HG02678 (cell line): ENCODE measurements around the gene ERG.

ENCODE experiments used
- ATAC-seq: cut with Tn5 transposase; IDR thresholded peaks from one replicate; pipeline ENCODE4 v1.9.1; 2021; ENCODE audit warnings: mild to moderate bottlenecking, moderate library complexity; ENCODE audit not compliant: unreplicated experiment

Gene ERG

DNA sequence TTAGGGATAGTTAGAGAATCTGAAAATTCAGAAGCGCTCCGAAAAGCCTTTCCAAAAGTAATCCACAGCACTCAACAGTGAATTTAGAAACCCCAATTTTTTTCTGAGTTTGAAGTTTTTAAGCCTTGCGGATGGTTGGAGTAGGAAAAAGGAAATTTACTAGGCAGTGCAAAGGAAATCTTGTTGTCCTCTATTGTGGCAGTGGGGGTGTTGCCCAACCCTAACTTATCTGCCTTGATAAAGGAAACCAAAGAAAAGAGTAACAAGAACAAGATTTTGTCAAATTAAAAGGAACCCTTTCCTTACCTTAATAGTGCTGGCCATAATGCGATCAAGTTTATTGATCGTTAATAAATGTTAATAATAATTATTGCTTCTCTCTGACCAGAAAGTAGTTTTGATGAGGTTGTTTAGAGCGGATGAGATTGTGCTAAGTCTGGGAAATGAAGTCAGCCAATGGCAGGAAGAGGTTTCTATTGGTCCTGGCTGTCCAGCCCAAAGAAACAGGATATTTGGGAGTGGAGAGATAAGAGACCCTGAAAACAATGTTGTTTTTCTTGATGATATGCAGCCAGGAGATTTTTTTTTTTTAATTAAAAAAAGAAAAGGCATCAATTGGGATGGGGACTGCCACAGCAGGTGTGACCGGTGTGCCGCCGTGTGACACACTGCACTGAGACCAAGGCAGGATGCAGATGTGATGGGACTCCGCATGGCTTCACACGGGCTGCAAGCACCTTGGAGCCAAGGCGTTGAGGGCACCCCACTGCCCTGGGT is at the start of gene ERG:
ERG (minus strand) TSS at position 421 of the 777 bp plus-strand sequence; CDS start at position 324, 97 bp downstream.
- no peak for ATAC-seq

GRCh38 chr21:38544661-38545060 is 46.4 kb upstream of the ERG start:
- ATAC-seq = no peak

DNA sequence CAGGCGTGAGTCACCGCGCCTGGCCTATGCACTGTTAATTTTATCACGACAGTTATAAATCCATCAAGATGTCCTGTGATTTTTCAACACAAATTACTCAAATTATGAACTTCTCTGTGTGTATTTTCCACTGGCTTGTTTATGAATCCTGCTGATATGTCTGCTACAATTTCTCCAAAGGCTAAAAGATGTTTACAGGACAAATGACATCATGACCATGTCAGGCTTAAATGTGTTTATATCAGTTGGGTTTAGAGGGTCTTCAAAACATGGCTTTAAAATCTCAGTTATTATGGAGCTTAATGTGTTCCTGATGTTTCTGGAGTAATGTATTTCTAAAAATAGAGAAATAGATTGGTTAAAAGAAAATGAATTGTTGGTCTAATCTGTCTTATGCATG is 44.0 kb upstream of the ERG start:
- no peak for ATAC-seq

DNA sequence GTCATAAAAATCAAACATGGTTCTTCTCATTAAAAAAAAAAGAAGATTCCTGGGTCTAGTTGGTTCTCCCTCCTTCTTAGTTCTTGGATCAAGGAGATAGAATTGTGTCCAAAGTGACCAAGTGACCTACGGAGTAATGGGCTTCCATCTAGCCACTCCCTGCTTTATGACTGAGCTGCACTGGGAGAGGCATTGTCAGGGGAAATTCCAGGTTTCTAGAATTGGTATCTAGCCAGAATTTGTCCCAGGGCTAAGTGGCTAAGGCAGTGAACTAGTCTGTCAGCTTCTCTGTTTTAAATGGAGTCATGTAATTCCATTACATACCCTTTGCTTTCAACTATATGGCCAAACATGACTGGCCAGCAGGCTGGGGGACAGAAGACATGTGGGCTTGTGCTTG is 40.1 kb upstream of the ERG start:
- no peak for ATAC-seq

DNA sequence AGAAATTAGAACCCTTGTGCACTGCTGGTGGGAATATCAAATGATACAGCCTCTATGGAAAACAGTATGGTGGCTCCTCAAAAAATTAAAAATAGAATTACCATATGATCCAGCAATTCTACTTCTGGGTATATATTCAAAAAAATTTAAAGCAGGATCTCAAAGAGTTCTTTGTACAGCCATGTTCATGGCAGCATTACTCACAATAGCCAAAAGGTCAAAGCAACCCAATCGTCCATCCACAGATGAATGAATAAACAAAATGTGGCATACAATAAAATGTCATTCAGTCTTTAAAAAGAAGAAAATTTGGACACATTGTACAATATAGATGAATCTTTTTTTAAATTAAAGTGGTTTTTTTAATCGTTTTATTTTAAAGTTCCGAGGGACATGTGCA is 36.3 kb upstream of the ERG start:
- no peak for ATAC-seq

GRCh38 chr21:38533887-38534286 is 35.6 kb upstream of the ERG start:
- no peak for ATAC-seq

- no peak for ATAC-seq
Measured at GRCh38 chr21:38531591-38531990, 33.3 kb upstream of the ERG start.

GRCh38 chr21:38531039-38531541 is 32.8 kb upstream of the ERG start:
- no peak for ATAC-seq

- ATAC-seq = no peak
Measured at GRCh38 chr21:38527737-38528136, 29.5 kb upstream of the ERG start.

DNA sequence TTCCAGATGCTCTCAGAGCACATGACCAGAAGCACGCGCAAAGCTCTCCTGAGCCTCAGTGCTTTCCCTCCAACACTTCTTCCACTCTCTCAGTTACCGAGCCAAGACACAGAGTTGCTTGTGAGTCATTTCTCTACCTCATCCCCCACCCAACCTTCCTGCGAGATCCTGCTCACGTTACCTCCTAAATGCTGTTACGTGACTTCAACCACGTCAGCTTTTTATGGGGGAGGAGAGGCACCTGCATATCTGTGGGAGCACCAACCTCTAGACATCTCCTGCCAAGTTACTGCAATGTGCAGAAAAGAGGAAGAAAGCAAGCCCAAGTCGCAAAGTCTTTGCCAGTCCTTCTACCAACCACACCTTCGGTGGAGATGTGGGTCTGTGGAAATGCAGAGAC is 27.2 kb upstream of the ERG start:
- no peak for ATAC-seq

DNA sequence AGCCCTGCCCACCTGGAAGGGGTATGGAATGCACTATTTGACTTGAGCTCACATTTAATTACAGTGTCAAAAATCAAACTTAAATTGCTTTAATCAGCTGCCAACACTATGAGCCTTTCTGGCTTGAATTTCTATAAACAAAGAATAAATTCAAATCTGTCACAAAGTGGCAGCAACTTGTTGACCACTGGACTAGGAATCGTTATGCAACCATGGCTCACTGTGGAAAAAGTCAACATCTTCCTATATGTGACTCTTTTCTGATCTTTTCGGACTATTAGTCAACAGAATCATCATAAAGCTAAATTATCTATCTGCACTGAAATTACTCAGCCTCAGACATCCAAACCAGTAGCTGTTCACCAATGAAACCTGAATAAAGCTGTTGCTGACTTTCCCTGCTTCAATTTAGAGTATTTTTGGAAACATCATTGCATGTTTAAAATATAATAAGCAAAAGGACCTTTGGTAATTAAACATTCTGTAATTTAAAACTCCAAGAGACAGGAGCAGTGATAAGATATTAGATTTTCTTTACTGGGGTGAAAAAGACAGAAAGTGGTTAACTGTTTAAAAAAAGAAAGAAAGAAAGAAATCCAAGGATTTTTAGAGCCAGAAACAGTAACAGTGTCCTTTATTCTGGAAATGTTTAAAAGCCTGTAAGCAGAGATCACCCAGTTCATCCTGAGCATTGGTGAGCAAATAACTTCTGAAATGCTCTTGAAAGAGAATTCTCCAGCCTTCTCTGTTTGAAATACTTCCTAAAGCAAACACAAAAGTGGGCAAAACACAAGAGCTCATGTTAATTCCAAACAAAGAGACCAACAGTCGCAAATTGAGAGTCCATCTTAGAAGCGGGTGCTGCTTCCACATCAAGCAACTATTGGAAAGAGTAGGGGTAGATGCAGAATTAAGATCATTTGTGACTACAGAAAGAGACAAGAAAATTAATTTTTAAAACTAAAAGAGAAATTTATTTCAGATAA is 26.2 kb upstream of the ERG start:
- no peak for ATAC-seq

DNA sequence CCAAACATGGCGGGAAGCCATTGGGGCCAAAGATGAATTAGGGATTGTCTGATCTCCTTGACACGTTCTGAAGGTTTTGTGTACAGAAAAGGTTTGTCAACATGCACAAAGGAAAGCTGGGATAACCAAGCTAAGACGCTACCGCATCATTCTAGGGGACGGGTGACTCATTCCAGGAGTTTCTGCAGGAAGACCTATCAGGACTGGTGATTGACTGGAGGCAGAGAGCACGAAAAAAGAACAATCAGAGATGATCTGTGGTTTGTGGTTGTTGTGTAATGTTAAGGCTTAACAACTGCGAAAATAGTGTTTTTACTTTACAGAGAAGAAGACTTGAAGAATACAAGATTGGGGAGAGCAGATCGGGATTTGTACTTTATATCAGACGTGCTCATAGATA is 22.2 kb upstream of the ERG start:
- ATAC-seq = no peak

DNA sequence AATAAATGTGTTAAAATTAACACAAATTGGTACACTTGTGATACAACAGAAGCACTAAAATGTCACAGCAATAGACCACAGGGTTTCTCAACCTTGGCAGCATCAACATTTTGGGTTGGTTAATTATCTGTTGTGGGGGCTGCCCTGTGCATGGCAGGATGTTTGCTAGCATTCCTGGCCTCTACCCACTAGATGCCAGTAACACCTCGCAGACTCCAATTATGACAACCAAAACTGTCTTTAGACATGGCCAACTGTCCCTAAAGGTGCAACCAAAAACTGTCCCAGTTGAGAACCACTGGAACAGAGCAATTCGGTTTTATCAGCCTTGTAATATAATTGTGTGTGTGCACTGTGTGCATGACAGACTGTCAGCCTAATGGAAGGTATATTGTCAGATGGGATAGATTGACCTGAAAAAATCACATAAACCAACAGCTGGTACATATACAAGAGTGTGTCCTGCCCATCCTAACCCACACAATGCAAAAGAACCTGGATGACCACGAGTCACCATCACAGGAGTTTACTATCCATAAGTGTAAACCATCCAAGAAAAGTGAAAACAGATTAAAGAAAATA is 13.5 kb upstream of the ERG start:
- ATAC-seq = no peak

GRCh38 chr21:38511198-38511597 is 12.9 kb upstream of the ERG start:
- ATAC-seq = no peak

GRCh38 chr21:38507374-38507942 is 9.2 kb upstream of the ERG start:
- ATAC-seq = no peak

DNA sequence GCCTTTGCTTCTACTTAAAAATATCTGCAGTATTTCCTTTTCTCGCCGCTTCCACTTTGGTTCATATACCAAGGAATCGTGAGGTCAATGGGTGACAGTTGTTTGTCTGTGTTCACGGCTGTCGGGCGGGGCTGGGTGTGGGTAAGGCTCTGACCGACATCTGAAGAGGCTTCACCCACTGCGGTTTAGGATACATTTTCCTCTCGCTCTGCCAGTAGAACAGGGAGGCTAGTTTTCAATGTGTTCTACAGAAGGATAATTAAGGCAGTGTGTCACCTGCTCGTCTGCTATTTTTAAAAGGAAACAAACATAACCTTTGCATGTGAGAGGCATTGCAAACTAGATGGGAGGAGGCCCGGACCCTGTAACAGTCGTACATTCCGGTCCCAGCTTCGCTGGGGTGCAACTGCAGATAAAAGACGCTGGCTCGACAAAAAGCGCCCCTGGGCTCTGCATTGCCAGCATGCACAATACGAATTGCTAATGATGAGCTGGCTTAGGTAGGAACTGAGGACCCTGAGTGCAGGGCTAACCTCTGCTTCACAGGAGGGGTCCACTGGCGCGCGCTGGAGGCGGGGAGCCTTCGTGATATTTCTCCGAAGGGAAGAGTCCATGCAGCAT is 8.5 kb upstream of the ERG start:
- ATAC-seq = no peak

DNA sequence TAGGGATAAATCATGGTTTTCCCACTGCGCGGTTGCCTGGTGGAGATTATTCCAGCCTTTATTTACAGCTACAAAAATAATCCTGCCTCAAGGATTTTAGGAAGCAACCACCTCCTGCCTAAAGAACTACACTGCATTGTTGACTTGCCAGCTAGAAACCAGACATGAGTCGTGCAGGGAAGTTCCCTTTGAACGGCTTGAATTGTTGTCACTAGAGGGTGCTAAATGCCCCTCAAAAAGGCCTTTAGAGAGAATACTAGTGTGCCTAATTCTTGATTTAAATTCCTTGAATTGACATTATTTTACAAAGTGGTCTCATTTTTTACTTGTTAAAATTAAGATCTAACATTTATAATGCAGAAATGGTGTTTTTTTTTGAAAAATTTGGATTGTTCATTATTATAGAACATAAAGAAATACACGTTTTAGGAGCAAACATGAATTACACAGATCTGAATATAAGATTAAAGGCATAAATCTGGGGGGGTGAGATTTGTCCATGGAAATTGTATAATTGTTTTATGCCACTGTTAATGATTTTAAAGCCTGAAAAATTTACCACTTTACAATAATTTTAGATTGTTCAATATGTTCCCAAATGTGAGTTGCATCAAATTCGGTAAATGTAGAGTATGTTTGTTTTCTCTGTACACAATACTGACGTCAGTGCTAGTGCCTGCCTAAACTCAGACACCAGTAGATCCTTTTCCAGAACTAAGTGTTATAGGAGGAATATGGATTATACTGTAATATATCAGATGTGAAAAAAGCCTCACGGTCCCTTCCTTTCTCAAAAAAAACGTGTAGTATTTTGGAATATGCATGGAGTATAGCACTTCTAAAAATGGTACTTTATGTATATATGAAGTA is 7.6 kb upstream of the ERG start:
- ATAC-seq = no peak

DNA sequence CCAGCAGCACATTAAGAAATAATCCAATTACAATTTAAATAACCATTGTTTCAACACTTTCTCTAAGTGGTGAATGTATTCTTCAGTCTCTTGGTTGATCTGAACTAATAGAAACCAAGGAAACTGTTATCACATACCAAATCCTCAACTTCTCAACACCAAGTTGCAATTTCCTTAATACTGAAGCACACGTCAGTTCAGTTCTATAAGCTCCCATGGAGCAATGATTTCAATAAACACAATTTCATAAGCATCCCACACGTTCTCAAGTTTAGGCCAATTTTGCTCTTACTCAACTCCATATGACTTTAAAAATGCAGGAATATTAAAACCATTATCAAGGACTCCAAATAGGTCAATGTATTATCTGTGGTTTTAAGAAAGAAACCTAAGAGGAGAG is 5.8 kb upstream of the ERG start:
- ATAC-seq = no peak

DNA sequence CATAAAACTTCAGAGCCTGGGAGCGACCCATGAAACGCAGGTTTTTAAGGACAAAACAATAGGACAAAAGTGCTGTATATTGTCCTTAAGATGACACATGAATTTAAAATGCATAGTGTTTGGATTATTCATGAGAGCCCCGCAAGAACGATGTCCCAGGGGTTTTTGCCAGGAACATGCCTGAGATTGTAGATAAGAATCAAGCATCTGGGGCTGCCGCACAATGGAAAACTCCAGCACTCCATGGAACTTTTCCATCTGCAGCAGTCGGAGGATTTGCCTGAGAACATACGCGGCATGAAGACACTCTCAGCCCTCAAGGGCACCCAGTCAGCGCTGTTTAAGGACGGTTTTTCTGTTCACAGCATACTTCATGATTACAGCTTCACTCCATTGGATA is 5.3 kb upstream of the ERG start:
- no peak for ATAC-seq

- ATAC-seq = no peak
Measured at GRCh38 chr21:38500073-38500472, 1.8 kb upstream of the ERG start.
